ENCODE results near the gene TIMM10.

The TIMM10 gene

GRCh38 chr11:57502376-57502775 is 28.2 kb downstream of the TIMM10 start:
- no peak for DNase-seq

GRCh38 chr11:57501953-57502352 is 28.6 kb downstream of the TIMM10 start:
- DNase-seq: no peak

- no peak for DNase-seq
Observed at GRCh38 chr11:57500926-57501325, 29.6 kb downstream of the TIMM10 start.

- no peak for DNase-seq
Observed at GRCh38 chr11:57500515-57500914, 30.0 kb downstream of the TIMM10 start.

- DNase-seq: no peak
Observed at GRCh38 chr11:57499983-57500461, 30.5 kb downstream of the TIMM10 start.

- peak; percentile 86 for DNase-seq
Observed at GRCh38 chr11:57499413-57499982, 31.1 kb downstream of the TIMM10 start.

GRCh38 chr11:57498540-57498939 is 32.0 kb downstream of the TIMM10 start:
- no peak for DNase-seq

- DNase-seq: no peak
Observed at GRCh38 chr11:57497303-57498247, 33.0 kb downstream of the TIMM10 start.

GRCh38 chr11:57496109-57496820 is 34.3 kb downstream of the TIMM10 start:
- no peak for DNase-seq

GRCh38 chr11:57493507-57494503 is 36.7 kb downstream of the TIMM10 start:
- DNase-seq: peak; percentile 63

- no peak for DNase-seq
Observed at GRCh38 chr11:57491371-57492061, 39.0 kb downstream of the TIMM10 start.

- no peak for DNase-seq
Observed at GRCh38 chr11:57490456-57491248, 39.9 kb downstream of the TIMM10 start.

GRCh38 chr11:57487920-57488659 is 42.5 kb downstream of the TIMM10 start:
- no peak for DNase-seq

GRCh38 chr11:57487021-57487778 is 43.4 kb downstream of the TIMM10 start:
- no peak for DNase-seq

- no peak for DNase-seq
Observed at GRCh38 chr11:57485217-57485990, 45.1 kb downstream of the TIMM10 start.

GRCh38 chr11:57484141-57484710 is 46.3 kb downstream of the TIMM10 start:
- DNase-seq: no peak

- no peak for DNase-seq
Observed at GRCh38 chr11:57483562-57483918, 47.0 kb downstream of the TIMM10 start.

Measured in NCI-H2029 (cell line).